Measurements from ENCODE around the gene CRIP2.

CRIP2 gene

DNA sequence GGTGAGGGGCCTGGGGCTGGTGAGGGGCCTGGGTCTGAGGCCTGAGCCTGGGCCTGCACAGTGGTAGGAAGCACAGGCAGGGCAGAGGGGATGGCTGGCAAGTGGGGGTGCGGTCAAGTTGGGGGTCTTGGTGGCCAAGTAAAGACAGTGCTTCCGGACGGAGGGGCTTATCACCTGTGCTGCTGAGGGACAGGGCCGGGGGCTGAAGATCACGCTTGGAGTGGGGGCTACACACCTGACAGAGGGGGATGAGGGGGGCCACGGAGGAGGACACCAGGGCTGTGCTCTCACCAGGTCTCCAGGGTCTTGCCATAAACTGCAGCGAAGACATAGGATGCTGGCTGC lies 28.6 kb downstream of the CRIP2 start:
- WGBS (ENCODE audit: extremely low coverage, insufficient coverage, insufficient read length) = no CpG with 5 or more reads among the region's 7 CpGs
- Histone ChIP-seq H3K27me3 (ENCODE audit: insufficient read depth, low read length) (no peaks in the 10 kb centered on the region), H2AK5ac (ENCODE audit: low read length) (no peak overlapping the region)

GRCh38 chr14:105503935-105504692 lies 29.5 kb downstream of the CRIP2 start:
- Histone ChIP-seq H3K36me3 (ENCODE audit: control insufficient read depth in 1 of 2, insufficient read depth in 2 of 2, low read length in 2 of 2) (no peaks in the 10 kb centered on the region), H4K8ac (ENCODE audit: low read depth, low read length) (no peak overlapping the region), H3K14ac (ENCODE audit: low read length) (no peak overlapping the region), H3K27ac (ENCODE audit: low read depth, low read length) (no peak overlapping the region), H3K4me2 (ENCODE audit: low read length) (no peak overlapping the region), H2BK12ac (ENCODE audit: low read length) (no peak overlapping the region), H2AFZ (ENCODE audit: insufficient read depth, low read length, poor library complexity) (no peak overlapping the region), H4K91ac (ENCODE audit: low read depth, low read length) (no peak overlapping the region), H3K79me1 (ENCODE audit: low read length) (no peaks in the 10 kb centered on the region), H3K9ac (ENCODE audit: low read length) (no peak overlapping the region), H3K23ac (ENCODE audit: low read length) (no peak overlapping the region), H2BK120ac (ENCODE audit: insufficient read depth, low read length, poor library complexity) (no peak overlapping the region), H3K18ac (ENCODE audit: low read length) (no peak overlapping the region), H3K4me3 (ENCODE audit: low read depth, low read length) (no peak overlapping the region), H3K4ac (ENCODE audit: low read depth, low read length) (no peak overlapping the region), H3K79me2 (ENCODE audit: control insufficient read depth, insufficient read depth, low read length, poor library complexity) (no peaks in the 10 kb centered on the region), H3K27me3 (ENCODE audit: insufficient read depth, low read length) (no peaks in the 10 kb centered on the region), H4K12ac (ENCODE audit: low read depth, low read length) (no peak overlapping the region), H2AK5ac (ENCODE audit: low read length) (no peak overlapping the region), H2BK5ac (ENCODE audit: low read depth, low read length, poor library complexity) (no peak overlapping the region), H3K9me3 (ENCODE audit: insufficient read depth, low read depth, low read length) (peaks cover 49% of the 10 kb centered on the region), H3K4me1 (ENCODE audit: control insufficient read depth in 1 of 2, insufficient read depth in 2 of 2, low read length in 2 of 2) (no peaks in the 10 kb centered on the region)
- DNase-seq = no peak
- no CpG with 5 or more reads among the region's 29 CpGs for WGBS (ENCODE audit: extremely low coverage, insufficient coverage, insufficient read length)

More for the DNA sequence above, 28.6 kb downstream of the CRIP2 start:
- Histone ChIP-seq H3K23ac (ENCODE audit: low read length) (no peak overlapping the region), H3K4me2 (ENCODE audit: low read length) (no peak overlapping the region), H3K4me1 (ENCODE audit: control insufficient read depth in 1 of 2, insufficient read depth in 2 of 2, low read length in 2 of 2) (no peaks in the 10 kb centered on the region), H3K36me3 (ENCODE audit: control insufficient read depth in 1 of 2, insufficient read depth in 2 of 2, low read length in 2 of 2) (peaks cover 0 to 3% of the 10 kb centered on the region in 2 experiments), H3K4ac (ENCODE audit: low read depth, low read length) (no peak overlapping the region), H2BK5ac (ENCODE audit: low read depth, low read length, poor library complexity) (no peak overlapping the region), H3K4me3 (ENCODE audit: low read depth, low read length) (no peak overlapping the region), H3K27ac (ENCODE audit: low read depth, low read length) (no peak overlapping the region), H3K79me1 (ENCODE audit: low read length) (no peaks in the 10 kb centered on the region), H2BK12ac (ENCODE audit: low read length) (no peak overlapping the region), H3K18ac (ENCODE audit: low read length) (no peak overlapping the region), H3K9me3 (ENCODE audit: insufficient read depth, low read depth, low read length) (peaks cover 48% of the 10 kb centered on the region), H4K8ac (ENCODE audit: low read depth, low read length) (no peak overlapping the region), H2BK120ac (ENCODE audit: insufficient read depth, low read length, poor library complexity) (no peak overlapping the region), H4K12ac (ENCODE audit: low read depth, low read length) (no peak overlapping the region), H3K14ac (ENCODE audit: low read length) (no peak overlapping the region), H2AFZ (ENCODE audit: insufficient read depth, low read length, poor library complexity) (no peak overlapping the region), H3K79me2 (ENCODE audit: control insufficient read depth, insufficient read depth, low read length, poor library complexity) (no peaks in the 10 kb centered on the region), H3K9ac (ENCODE audit: low read length) (no peak overlapping the region), H4K91ac (ENCODE audit: low read depth, low read length) (no peak overlapping the region)
- no peak for DNase-seq

- no peaks in the 10 kb centered on the region for H3K36me3 ChIP-seq (ENCODE audit: control insufficient read depth in 1 of 2, insufficient read depth in 2 of 2, low read length in 2 of 2)
- H3K23ac ChIP-seq (ENCODE audit: low read length) = no peak overlapping the region
- DNase-seq = no peak
- H2BK12ac ChIP-seq (ENCODE audit: low read length) = no peak overlapping the region
- no CpG with 5 or more reads among the region's 16 CpGs for WGBS (ENCODE audit: extremely low coverage, insufficient coverage, insufficient read length)
- no peaks in the 10 kb centered on the region for H3K27me3 ChIP-seq (ENCODE audit: insufficient read depth, low read length)
- no peak overlapping the region for H2BK5ac ChIP-seq (ENCODE audit: low read depth, low read length, poor library complexity)
- no peak overlapping the region for H3K9ac ChIP-seq (ENCODE audit: low read length)
- no peaks in the 10 kb centered on the region for H3K79me2 ChIP-seq (ENCODE audit: control insufficient read depth, insufficient read depth, low read length, poor library complexity)
- H2BK120ac ChIP-seq (ENCODE audit: insufficient read depth, low read length, poor library complexity) = no peak overlapping the region
- H3K79me1 ChIP-seq (ENCODE audit: low read length) = no peaks in the 10 kb centered on the region
- H4K91ac ChIP-seq (ENCODE audit: low read depth, low read length) = no peak overlapping the region
- H3K9me3 ChIP-seq (ENCODE audit: insufficient read depth, low read depth, low read length) = peaks cover 45% of the 10 kb centered on the region
- no peak overlapping the region for H2AK5ac ChIP-seq (ENCODE audit: low read length)
- no peak overlapping the region for H4K8ac ChIP-seq (ENCODE audit: low read depth, low read length)
- no peak overlapping the region for H3K18ac ChIP-seq (ENCODE audit: low read length)
- no peak overlapping the region for H3K27ac ChIP-seq (ENCODE audit: low read depth, low read length)
- H2AFZ ChIP-seq (ENCODE audit: insufficient read depth, low read length, poor library complexity) = no peak overlapping the region
- H4K12ac ChIP-seq (ENCODE audit: low read depth, low read length) = no peak overlapping the region
- no peak overlapping the region for H3K4me2 ChIP-seq (ENCODE audit: low read length)
- H3K4me1 ChIP-seq (ENCODE audit: control insufficient read depth in 1 of 2, insufficient read depth in 2 of 2, low read length in 2 of 2) = no peaks in the 10 kb centered on the region
- H3K4ac ChIP-seq (ENCODE audit: low read depth, low read length) = no peak overlapping the region
- H3K4me3 ChIP-seq (ENCODE audit: low read depth, low read length) = no peak overlapping the region
- no peak overlapping the region for H3K14ac ChIP-seq (ENCODE audit: low read length)
Measured at GRCh38 chr14:105505101-105505500, 30.5 kb downstream of the CRIP2 start.

- no peaks in the 10 kb centered on the region for H3K79me1 ChIP-seq (ENCODE audit: low read length)
- DNase-seq = no peak
- H3K4ac ChIP-seq (ENCODE audit: low read depth, low read length) = no peak overlapping the region
- no CpG with 5 or more reads among the region's 17 CpGs for WGBS (ENCODE audit: extremely low coverage, insufficient coverage, insufficient read length)
- no peak overlapping the region for H3K27ac ChIP-seq (ENCODE audit: low read depth, low read length)
- no peak overlapping the region for H2AK5ac ChIP-seq (ENCODE audit: low read length)
- H3K4me3 ChIP-seq (ENCODE audit: low read depth, low read length) = no peak overlapping the region
- no peak overlapping the region for H2BK5ac ChIP-seq (ENCODE audit: low read depth, low read length, poor library complexity)
- H3K14ac ChIP-seq (ENCODE audit: low read length) = no peak overlapping the region
- no peak overlapping the region for H4K12ac ChIP-seq (ENCODE audit: low read depth, low read length)
- no peak overlapping the region for H3K18ac ChIP-seq (ENCODE audit: low read length)
- no peak overlapping the region for H2BK120ac ChIP-seq (ENCODE audit: insufficient read depth, low read length, poor library complexity)
- peaks cover 41% of the 10 kb centered on the region for H3K9me3 ChIP-seq (ENCODE audit: insufficient read depth, low read depth, low read length)
- H3K36me3 ChIP-seq (ENCODE audit: control insufficient read depth in 1 of 2, insufficient read depth in 2 of 2, low read length in 2 of 2) = no peaks in the 10 kb centered on the region
- no peaks in the 10 kb centered on the region for H3K4me1 ChIP-seq (ENCODE audit: control insufficient read depth in 1 of 2, insufficient read depth in 2 of 2, low read length in 2 of 2)
- no peaks in the 10 kb centered on the region for H3K27me3 ChIP-seq (ENCODE audit: insufficient read depth, low read length)
- no peak overlapping the region for H4K8ac ChIP-seq (ENCODE audit: low read depth, low read length)
- no peak overlapping the region for H3K4me2 ChIP-seq (ENCODE audit: low read length)
- no peak overlapping the region for H4K91ac ChIP-seq (ENCODE audit: low read depth, low read length)
- no peak overlapping the region for H2BK12ac ChIP-seq (ENCODE audit: low read length)
- no peak overlapping the region for H3K9ac ChIP-seq (ENCODE audit: low read length)
- H3K23ac ChIP-seq (ENCODE audit: low read length) = no peak overlapping the region
- H2AFZ ChIP-seq (ENCODE audit: insufficient read depth, low read length, poor library complexity) = no peak overlapping the region
- H3K79me2 ChIP-seq (ENCODE audit: control insufficient read depth, insufficient read depth, low read length, poor library complexity) = no peaks in the 10 kb centered on the region
Measured at GRCh38 chr14:105507247-105507646, 32.6 kb downstream of the CRIP2 start.
